Large intestine (tissue), 3 donors: ENCODE results near the gene MRPL41. TPM values are rescaled to one million over a fixed set of nuclear protein-coding genes. Genes with fewer than 3 reads are reported as not detected.

ENCODE experiments used
- DNase-seq, 2 donors: peaks; one replicate each; pipeline versions ENCODE4 v3.0.0 to v3.0.0-alpha.2; 2013
- H3K27ac ChIP-seq: one replicate; pipeline ENCODE4 v1.5.1; 2013; ENCODE audit warnings: low read length
- H3K27me3 ChIP-seq: 2 replicates; pipeline ENCODE4 v1.6.1; 2013; ENCODE audit warnings: low read length; ENCODE audit not compliant: control insufficient read depth, insufficient read depth
- H3K36me3 ChIP-seq: 2 replicates; pipeline ENCODE4 v1.6.1; 2013; ENCODE audit warnings: low read length; ENCODE audit not compliant: control insufficient read depth, insufficient read depth
- H3K4me1 ChIP-seq: one replicate; pipeline ENCODE4 v1.6.1; 2013; ENCODE audit warnings: low read length; ENCODE audit not compliant: control insufficient read depth, insufficient read depth
- H3K4me3 ChIP-seq: one replicate; pipeline ENCODE4 v1.5.1; 2013; ENCODE audit warnings: low read length
- H3K9me3 ChIP-seq: one replicate; pipeline ENCODE4 v1.6.1; 2013; ENCODE audit warnings: mild to moderate bottlenecking, low read depth, low read length, moderate library complexity; ENCODE audit not compliant: control insufficient read depth
- WGBS: methylation state at CpG from one replicate; pipeline ENCODE4 v1.1.5; 2013; ENCODE audit warnings: low lambda C conversion rate; ENCODE audit not compliant: insufficient coverage; 5-methylcytosine and 5-hydroxymethylcytosine counted together
- polyA plus RNA-seq: library from polyadenylated mRNA; unstranded; fragments of 120-200 nt; gene quantifications from one replicate; pipeline ENCODE4 v1.2.1, GENCODE V29; 2013

Gene MRPL41
- polyA plus RNA-seq, 1 donor: 30.5 TPM

GRCh38 chr9:137570566-137570965 lies 18.9 kb downstream of the MRPL41 start:
- peaks cover 35% of the 10 kb centered on the region for H3K36me3 ChIP-seq
- DNase-seq: no peak
- no peaks in the 10 kb centered on the region for H3K27me3 ChIP-seq
- no peaks in the 10 kb centered on the region for H3K4me1 ChIP-seq
- no CpG with 5 or more reads among the region's 3 CpGs for WGBS
- H3K9me3 ChIP-seq: no peaks in the 10 kb centered on the region
- H3K27ac ChIP-seq: no peak overlapping the region
- no peak overlapping the region for H3K4me3 ChIP-seq

GRCh38 chr9:137574192-137574591 lies 22.5 kb downstream of the MRPL41 start:
- Histone ChIP-seq H3K27me3 (no peaks in the 10 kb centered on the region), H3K27ac (no peak overlapping the region), H3K9me3 (no peaks in the 10 kb centered on the region), H3K4me3 (no peak overlapping the region), H3K4me1 (peaks cover 13% of the 10 kb centered on the region), H3K36me3 (peaks cover 45% of the 10 kb centered on the region)
- WGBS: no CpG with 5 or more reads among the region's 10 CpGs
- no peak for DNase-seq

GRCh38 chr9:137575364-137575715 lies 23.7 kb downstream of the MRPL41 start:
- no peak for DNase-seq
- Histone ChIP-seq H3K27ac (no peak overlapping the region), H3K27me3 (no peaks in the 10 kb centered on the region), H3K4me1 (peaks cover 16% of the 10 kb centered on the region), H3K36me3 (peaks cover 42% of the 10 kb centered on the region), H3K9me3 (no peaks in the 10 kb centered on the region), H3K4me3 (no peak overlapping the region)
- WGBS: no CpG with 5 or more reads among the region's 9 CpGs

- WGBS: 100% methylated on average over 1 of the region's 12 CpGs
- no peak overlapping the region for H3K27ac ChIP-seq
- H3K4me1 ChIP-seq: peaks cover 16% of the 10 kb centered on the region
- no peak overlapping the region for H3K4me3 ChIP-seq
- no peak for DNase-seq
- H3K36me3 ChIP-seq: peaks cover 38% of the 10 kb centered on the region
- no peaks in the 10 kb centered on the region for H3K27me3 ChIP-seq
- no peaks in the 10 kb centered on the region for H3K9me3 ChIP-seq
Measured at GRCh38 chr9:137575716-137576411, 24.2 kb downstream of the MRPL41 start.

DNA sequence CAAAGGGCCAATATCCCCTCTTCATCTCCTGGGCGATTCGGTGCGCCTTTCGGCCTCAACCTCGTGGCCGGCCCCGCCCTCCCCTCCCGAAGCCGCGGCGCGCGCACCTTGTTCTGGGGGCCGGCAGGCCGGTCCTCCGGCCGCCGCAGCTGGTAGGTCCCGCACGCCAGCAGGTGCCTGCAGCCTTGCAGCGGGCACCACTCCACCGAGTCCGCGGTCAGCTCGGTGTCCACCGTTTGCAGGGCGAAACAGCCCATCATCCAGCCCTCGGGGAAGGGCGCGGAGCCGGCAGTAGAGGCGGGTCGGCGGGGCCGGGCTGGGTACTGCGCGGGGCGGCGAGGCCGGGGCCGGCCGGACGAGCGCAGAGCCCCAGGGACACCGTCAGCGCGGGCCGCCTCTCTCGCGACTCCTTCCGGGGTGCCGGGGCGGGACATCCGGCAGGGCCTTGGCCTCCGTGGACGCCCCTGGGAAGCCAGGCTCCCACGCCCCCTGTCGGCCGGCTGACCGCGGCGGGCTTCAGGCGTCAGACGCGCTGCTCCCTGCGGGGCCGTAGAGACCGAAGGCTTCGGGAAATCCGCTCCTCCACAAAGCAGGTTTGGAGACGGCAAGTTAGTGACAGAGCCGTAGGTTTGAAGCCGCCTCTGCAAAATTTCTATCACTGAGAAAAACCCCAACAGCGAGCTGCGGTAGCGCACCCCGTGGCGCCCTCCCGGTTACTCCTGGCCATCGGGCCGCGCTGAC lies 27.0 kb downstream of the MRPL41 start, which contains the start of gene DPH7:
DPH7 (minus strand) TSS at position 408 of the 741 bp plus-strand sequence; CDS start at position 260, 148 bp downstream.
- H3K27ac ChIP-seq: peak within 1 kb of the TSS; percentile 51
- H3K36me3 ChIP-seq: peaks cover 51% of the 10 kb centered on the region
- H3K4me1 ChIP-seq: peaks cover 16% of the 10 kb centered on the region
- DNase-seq: peak; percentile 93 to 94
- WGBS: no CpG with 5 or more reads among the region's 82 CpGs
- no peaks in the 10 kb centered on the region for H3K9me3 ChIP-seq
- peak within 1 kb of the TSS; percentile 64 for H3K4me3 ChIP-seq
- no peaks in the 10 kb centered on the region for H3K27me3 ChIP-seq

GRCh38 chr9:137579259-137579604 lies 27.6 kb downstream of the MRPL41 start:
- Histone ChIP-seq H3K27ac (peak overlapping the region; percentile 28), H3K4me1 (peaks cover 16% of the 10 kb centered on the region), H3K9me3 (no peaks in the 10 kb centered on the region), H3K4me3 (peak overlapping the region; percentile 54), H3K27me3 (no peaks in the 10 kb centered on the region), H3K36me3 (peaks cover 52% of the 10 kb centered on the region)
- DNase-seq: no peak
- no CpG with 5 or more reads among the region's 19 CpGs for WGBS

DNA sequence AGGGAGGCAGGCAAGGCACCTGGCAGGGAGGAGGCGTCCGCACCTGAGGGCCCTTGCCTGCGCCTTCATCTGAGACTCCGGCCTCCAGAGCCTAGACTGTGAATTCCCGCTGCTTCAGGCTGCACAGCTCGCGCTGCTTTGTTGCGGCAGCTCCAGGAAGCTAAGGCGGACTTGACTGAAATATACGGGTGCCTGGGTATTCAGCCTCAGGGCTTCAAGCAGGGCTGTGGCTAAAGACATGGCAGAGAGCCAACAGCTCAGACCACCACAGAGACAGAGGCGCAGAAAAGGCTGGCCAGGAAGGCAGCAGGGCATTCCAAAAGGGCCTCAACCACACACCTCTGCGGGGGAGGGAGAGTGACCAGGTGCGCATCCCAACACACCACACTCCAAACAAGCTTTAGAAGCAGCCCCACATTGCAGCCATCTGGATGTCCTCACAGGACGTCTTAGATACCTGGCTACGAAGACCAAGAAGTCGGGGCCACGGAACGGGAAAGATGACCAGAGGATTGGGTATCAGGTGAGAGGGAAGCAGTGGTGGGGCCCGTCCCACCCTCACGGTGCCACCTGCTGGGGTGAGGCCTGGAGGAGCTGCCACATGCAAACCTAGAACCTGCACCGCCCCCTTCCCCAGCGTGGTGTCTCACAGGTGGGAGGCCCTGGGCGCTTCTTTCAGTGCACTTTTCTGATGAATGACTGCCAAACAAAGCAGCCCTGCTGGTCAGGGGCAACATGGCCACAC lies 28.7 kb downstream of the MRPL41 start:
- Histone ChIP-seq H3K27me3 (no peaks in the 10 kb centered on the region), H3K4me1 (peaks cover 16% of the 10 kb centered on the region), H3K4me3 (no peak overlapping the region), H3K9me3 (no peaks in the 10 kb centered on the region), H3K36me3 (peaks cover 45% of the 10 kb centered on the region), H3K27ac (no peak overlapping the region)
- 100% methylated on average over 1 of the region's 23 CpGs for WGBS
- no peak for DNase-seq

GRCh38 chr9:137580954-137581322 lies 29.3 kb downstream of the MRPL41 start:
- Histone ChIP-seq H3K27me3 (no peaks in the 10 kb centered on the region), H3K9me3 (no peaks in the 10 kb centered on the region), H3K27ac (no peak overlapping the region), H3K4me1 (peaks cover 16% of the 10 kb centered on the region), H3K4me3 (no peak overlapping the region), H3K36me3 (peaks cover 44% of the 10 kb centered on the region)
- no peak for DNase-seq
- WGBS: no CpG with 5 or more reads among the region's 4 CpGs

DNA sequence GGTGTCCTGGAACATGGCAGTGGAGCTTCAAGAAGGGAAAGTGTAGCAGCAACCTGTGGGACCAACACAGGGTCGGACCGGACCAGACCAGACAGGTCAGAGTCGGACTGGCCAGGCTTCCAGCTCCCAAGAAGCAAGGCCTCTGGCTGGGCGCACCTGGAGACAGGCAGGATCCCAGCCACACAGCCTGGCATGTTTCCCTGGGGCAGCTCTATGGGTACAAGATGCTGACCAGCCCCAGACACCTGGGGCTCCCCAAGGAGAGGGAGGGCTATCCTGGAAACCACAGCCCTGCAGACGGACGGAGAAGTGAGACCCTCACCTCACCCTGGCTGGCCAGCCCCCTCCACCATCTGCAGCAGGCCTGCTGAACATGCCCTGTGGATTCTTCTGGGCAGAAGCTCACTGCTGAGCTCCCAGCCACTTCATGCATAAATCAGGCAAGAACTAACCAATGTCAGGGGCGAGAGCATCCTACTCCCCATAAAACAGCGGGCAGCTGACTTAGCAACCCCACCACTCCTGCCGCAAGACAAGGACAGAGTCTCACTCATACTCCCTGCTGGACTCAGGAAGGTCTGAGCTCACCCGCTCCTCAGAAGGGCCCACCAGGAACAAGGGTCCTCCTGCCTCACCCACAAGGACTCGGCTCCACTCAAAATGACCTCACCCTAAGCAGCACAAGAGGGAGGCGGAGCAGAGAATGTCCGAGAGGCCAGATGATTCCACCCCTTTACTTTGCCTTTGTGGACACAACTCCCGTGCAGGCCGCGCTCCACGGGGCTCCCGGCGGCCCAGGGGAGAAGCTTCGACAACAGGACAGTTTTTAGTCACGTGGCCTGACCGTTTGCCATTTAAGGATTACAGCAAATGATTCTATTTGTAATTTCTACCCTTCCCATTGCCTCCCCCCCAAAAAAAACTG lies 29.9 kb downstream of the MRPL41 start:
- H3K36me3 ChIP-seq: peaks cover 44% of the 10 kb centered on the region
- no peaks in the 10 kb centered on the region for H3K9me3 ChIP-seq
- H3K27me3 ChIP-seq: no peaks in the 10 kb centered on the region
- 100% methylated on average over 2 of the region's 22 CpGs for WGBS
- no peak overlapping the region for H3K27ac ChIP-seq
- no peak for DNase-seq
- no peak overlapping the region for H3K4me3 ChIP-seq
- peaks cover 16% of the 10 kb centered on the region for H3K4me1 ChIP-seq
